GM21381 (cell line): Measurements from ENCODE around the gene EIF2S2.
"Not testable (repeated sequence)": the region's sequence is repeated elsewhere in the genome, so short reads cannot be mapped to it uniquely, and the experiment has no call there.

Source experiments
- ATAC-seq: cut with Tn5 transposase; IDR thresholded peaks from one replicate; pipeline ENCODE4 v1.9.1; 2021; ENCODE audit warnings: mild to moderate bottlenecking, moderate library complexity; ENCODE audit not compliant: unreplicated experiment

EIF2S2 gene

GRCh38 chr20:34111702-34112599 lies at the start of gene EIF2S2:
Gene EIF2S2, minus strand, starts transcription at chr20:34112243. Its CDS starts 133 bp downstream, at chr20:34112110.
- peak; percentile 91 for ATAC-seq

GRCh38 chr20:34157697-34158096 lies 45.7 kb upstream of the EIF2S2 start:
- not testable (repeated sequence) for ATAC-seq

- ATAC-seq: no peak
These were observed 43.8 kb upstream of the EIF2S2 start for GRCh38 chr20:34155836-34156235.

GRCh38 chr20:34153169-34153568 lies 41.1 kb upstream of the EIF2S2 start:
- not testable (repeated sequence) for ATAC-seq

- ATAC-seq: not testable (repeated sequence)
These were observed 40.0 kb upstream of the EIF2S2 start for GRCh38 chr20:34152073-34152472.

GRCh38 chr20:34150306-34151000 lies 38.4 kb upstream of the EIF2S2 start:
- no peak for ATAC-seq

GRCh38 chr20:34145280-34145819 lies 33.3 kb upstream of the EIF2S2 start:
- no peak for ATAC-seq

- no peak for ATAC-seq
These were observed 31.9 kb upstream of the EIF2S2 start for GRCh38 chr20:34143951-34144350.

GRCh38 chr20:34142121-34142520 lies 30.1 kb upstream of the EIF2S2 start:
- ATAC-seq: no peak

- ATAC-seq: no peak
These were observed 29.2 kb upstream of the EIF2S2 start for GRCh38 chr20:34141293-34141692.

- not testable (repeated sequence) for ATAC-seq
These were observed 23.7 kb upstream of the EIF2S2 start for GRCh38 chr20:34135525-34136275.

- ATAC-seq: not testable (repeated sequence)
These were observed 21.4 kb upstream of the EIF2S2 start for GRCh38 chr20:34133365-34133860.

- ATAC-seq: not testable (repeated sequence)
These were observed 20.9 kb upstream of the EIF2S2 start for GRCh38 chr20:34132943-34133342.

GRCh38 chr20:34132491-34132890 lies 20.4 kb upstream of the EIF2S2 start:
- ATAC-seq: not testable (repeated sequence)

GRCh38 chr20:34131491-34131890 lies 19.4 kb upstream of the EIF2S2 start:
- ATAC-seq: no peak

GRCh38 chr20:34129518-34130162 lies 17.6 kb upstream of the EIF2S2 start:
- no peak for ATAC-seq

- ATAC-seq: no peak
These were observed 15.7 kb upstream of the EIF2S2 start for GRCh38 chr20:34127792-34128191.

GRCh38 chr20:34124469-34125249 lies 12.6 kb upstream of the EIF2S2 start:
- ATAC-seq: no peak

- ATAC-seq: no peak
These were observed 11.3 kb upstream of the EIF2S2 start for GRCh38 chr20:34123309-34123708.
